Measurements from ENCODE around the gene PLPP7. TPM values are rescaled to one million over a fixed set of nuclear protein-coding genes. Genes with fewer than 3 reads are reported as not detected.
A peak's percentile ranks its signal among the peaks of the same experiment; 100 is the strongest.

The PLPP7 gene
- polyA plus RNA-seq, 1 donor (not counting 4 experiments of a cell fraction or from before 2014, with no cell fraction given) = not detected

- FAIRE-seq (no peak), DNase-seq (ENCODE audit: low read depth, low spot score) (no peak)
- H3K79me2 ChIP-seq (ENCODE audit: control insufficient read depth, insufficient read depth, low read length) = no peaks in the 10 kb centered on the region
- H3K27me3 ChIP-seq (ENCODE audit: control insufficient read depth, extremely low read depth, insufficient read depth, low read length) = peaks cover 4% of the 10 kb centered on the region
- no peak overlapping the region for H3K27ac ChIP-seq (ENCODE audit: control insufficient read depth, insufficient read depth, low read length)
- H3K9me3 ChIP-seq (ENCODE audit: control insufficient read depth, low read depth, low read length) = no peaks in the 10 kb centered on the region
- H3K9me1 ChIP-seq (ENCODE audit: control insufficient read depth, extremely low read depth, insufficient read depth, low read length) = no peaks in the 10 kb centered on the region
- H3K9ac ChIP-seq (ENCODE audit: control insufficient read depth, extremely low read depth, insufficient read depth, low read length) = peak overlapping the region; percentile 37
- H2AFZ ChIP-seq (ENCODE audit: control insufficient read depth, low read length) = peak overlapping the region; percentile 94
- no peak overlapping the region for H3K4me3 ChIP-seq (ENCODE audit: control insufficient read depth in 2 of 3, extremely low read depth in 1 of 3, insufficient read depth in 2 of 3, low read depth in 1 of 3, low read length in 3 of 3)
- H4K20me1 ChIP-seq (ENCODE audit: control insufficient read depth, extremely low read depth, insufficient read depth, low read length) = no peaks in the 10 kb centered on the region
- dilution Hi-C loops (cut with MboI; ENCODE audit: extremely low pct_ligation_motif_present, low sequenced_read_pairs) = no loop called here
- peaks cover 11% of the 10 kb centered on the region for H3K4me1 ChIP-seq (ENCODE audit: control insufficient read depth, extremely low read depth, insufficient read depth, low read length)
- H3K4me2 ChIP-seq (ENCODE audit: control insufficient read depth, extremely low read depth, insufficient read depth, low read depth, low read length) = peak overlapping the region; percentile 41
- no peak for TF ChIP-seq EZH2 (IDR thresholded peaks at IDR 0.05; ENCODE audit: low read length)
- no peaks in the 10 kb centered on the region for H3K36me3 ChIP-seq (ENCODE audit: control insufficient read depth in 2 of 2, extremely low read depth in 1 of 2, insufficient read depth in 2 of 2, low read length in 2 of 2)
Measured at GRCh38 chr9:131255676-131256197, 33.8 kb upstream of the PLPP7 start.

- no peak overlapping the region for H3K9ac ChIP-seq (ENCODE audit: control insufficient read depth, extremely low read depth, insufficient read depth, low read length)
- FAIRE-seq = no peak
Measured at GRCh38 chr9:131257266-131258025, 32.1 kb upstream of the PLPP7 start.

More at GRCh38 chr9:131257266-131258025, 32.1 kb upstream of the PLPP7 start:
- Histone ChIP-seq H3K4me1 (ENCODE audit: control insufficient read depth, extremely low read depth, insufficient read depth, low read length) (peaks cover 11% of the 10 kb centered on the region), H3K36me3 (ENCODE audit: control insufficient read depth in 2 of 2, extremely low read depth in 1 of 2, insufficient read depth in 2 of 2, low read length in 2 of 2) (no peaks in the 10 kb centered on the region), H3K27ac (ENCODE audit: control insufficient read depth, insufficient read depth, low read length) (no peak overlapping the region), H4K20me1 (ENCODE audit: control insufficient read depth, extremely low read depth, insufficient read depth, low read length) (no peaks in the 10 kb centered on the region), H3K27me3 (ENCODE audit: control insufficient read depth, extremely low read depth, insufficient read depth, low read length) (peaks cover 6% of the 10 kb centered on the region), H3K9me1 (ENCODE audit: control insufficient read depth, extremely low read depth, insufficient read depth, low read length) (no peaks in the 10 kb centered on the region), H3K4me2 (ENCODE audit: control insufficient read depth, extremely low read depth, insufficient read depth, low read depth, low read length) (no peak overlapping the region), H3K79me2 (ENCODE audit: control insufficient read depth, insufficient read depth, low read length) (no peaks in the 10 kb centered on the region), H3K4me3 (ENCODE audit: control insufficient read depth in 2 of 3, extremely low read depth in 1 of 3, insufficient read depth in 2 of 3, low read depth in 1 of 3, low read length in 3 of 3) (no peak overlapping the region), H3K9me3 (ENCODE audit: control insufficient read depth, low read depth, low read length) (no peaks in the 10 kb centered on the region), H2AFZ (ENCODE audit: control insufficient read depth, low read length) (no peak overlapping the region)
- TF ChIP-seq EZH2 (IDR thresholded peaks at IDR 0.05; ENCODE audit: low read length) (no peak), CTCF (optimal IDR thresholded peaks at IDR 0.05 in 1 of 3, IDR thresholded peaks at IDR 0.05 in 1 of 3, conservative IDR thresholded peaks at IDR 0.05 in 1 of 3; ENCODE audit: extremely low read depth in 1 of 3, insufficient read depth in 2 of 3, low read length in 3 of 3) (no peak)
- dilution Hi-C loops (cut with MboI; ENCODE audit: extremely low pct_ligation_motif_present, low sequenced_read_pairs) = no loop called here
- DNase-seq (ENCODE audit: low read depth, low spot score) = no peak

All from keratinocyte (primary cell).